GM23248 (cell line): ENCODE measurements around the gene ACVR1B.

Experiments used
- EZH2 ChIP-seq: fragments of 200-600 bp; sonication (generic); IDR thresholded peaks from 2 replicates; pipeline ENCODE4 v1.6.1; 2018; ENCODE audit warnings: antibody characterized with exemption, mild to moderate bottlenecking; ENCODE audit not compliant: insufficient read depth, poor library complexity, severe bottlenecking
- EZH2phosphoT487 ChIP-seq: fragments of 200-600 bp; sonication (generic); IDR thresholded peaks from 2 replicates; pipeline ENCODE4 v1.6.1; 2018; ENCODE audit warnings: antibody characterized with exemption, moderate library complexity, mild to moderate bottlenecking, low read depth; ENCODE audit not compliant: insufficient read depth

- TF ChIP-seq EZH2 (no peak), EZH2phosphoT487 (no peak)
Observed at GRCh38 chr12:51975196-51975595, 23.7 kb downstream of the ACVR1B start.
